HepG2 (cell line): Measurements from ENCODE around the gene RBBP9. TPM values are rescaled to one million over a fixed set of nuclear protein-coding genes. Genes with fewer than 3 reads are reported as not detected.

Experiments
- AHDC1 ChIP-seq: sonication (generic); formaldehyde crosslinking; IDR thresholded peaks from 2 replicates; pipeline ENCODE4 v1.5.1; 2020; ENCODE audit warnings: mild to moderate bottlenecking, missing genetic modification reagents, borderline replicate concordance
- CERS6 ChIP-seq: sonication (generic); formaldehyde crosslinking; IDR thresholded peaks from 2 replicates; pipeline ENCODE4 v1.5.0; 2020; ENCODE audit warnings: missing genetic modification reagents
- EEA1 ChIP-seq: sonication (generic); formaldehyde crosslinking; IDR thresholded peaks from 2 replicates; pipeline ENCODE4 v1.5.1; 2020; ENCODE audit warnings: mild to moderate bottlenecking, missing genetic modification reagents, borderline replicate concordance
- GABPA ChIP-seq, 2 experiments: IDR thresholded peaks; 2 replicates each; pipeline ENCODE4 v1.6.1; 2011 to 2016; ENCODE audit warnings: low read depth in 2 of 2, low read length in 1 of 2, missing biosample characterization in 1 of 2, missing genetic modification characterization in 1 of 2
- GATAD1 ChIP-seq: IDR thresholded peaks from 2 replicates; pipeline ENCODE4 v1.6.1; 2016; ENCODE audit warnings: missing genetic modification reagents, missing compliant biosample characterization
- HOXA3 ChIP-seq: sonication (generic); formaldehyde crosslinking; IDR thresholded peaks from 2 replicates; pipeline ENCODE4 v1.5.0; 2020; ENCODE audit warnings: missing genetic modification reagents
- KLF11 ChIP-seq: IDR thresholded peaks from 2 replicates; pipeline ENCODE4 v1.6.1; 2016; ENCODE audit warnings: missing compliant biosample characterization
- MAX ChIP-seq: IDR thresholded peaks from 2 replicates; pipeline ENCODE4 v1.6.1; 2012; ENCODE audit warnings: inconsistent platforms
- NR2C2 ChIP-seq: sonication (generic); formaldehyde crosslinking; IDR thresholded peaks from 2 replicates; pipeline ENCODE4 v1.4.0; 2020; ENCODE audit warnings: missing genetic modification reagents, mild to moderate bottlenecking, moderate library complexity, borderline replicate concordance
- NR2F1 ChIP-seq, 2 experiments: fragments of 450-650 bp in 1 of 2; formaldehyde crosslinking in 1 of 2; IDR thresholded peaks; 2 replicates each; pipeline versions ENCODE4 v1.5.0 to v1.6.1; 2016 to 2020; ENCODE audit warnings: mild to moderate bottlenecking in 1 of 2, missing compliant biosample characterization in 1 of 2, missing genetic modification reagents in 1 of 2, moderate library complexity in 1 of 2
- REST ChIP-seq, 2 experiments: IDR thresholded peaks; 2 replicates each; pipeline ENCODE4 v1.6.1; 2011 to 2012; ENCODE audit warnings: low read length in 2 of 2, borderline replicate concordance in 1 of 2, low read depth in 1 of 2, mild to moderate bottlenecking in 1 of 2, moderate library complexity in 1 of 2
- THYN1 ChIP-seq: sonication (generic); formaldehyde crosslinking; IDR thresholded peaks from 2 replicates; pipeline ENCODE4 v1.8.1; 2023; ENCODE audit warnings: low read depth, mild to moderate bottlenecking, moderate library complexity, missing genetic modification reagents, borderline replicate concordance
- ZBTB7B ChIP-seq: sonication (generic); formaldehyde crosslinking; IDR thresholded peaks from 2 replicates; pipeline ENCODE4 v1.4.0; 2020; ENCODE audit warnings: missing genetic modification reagents
- ZFP82 ChIP-seq: sonication (generic); formaldehyde crosslinking; IDR thresholded peaks from 2 replicates; pipeline ENCODE4 v1.5.1; 2020; ENCODE audit warnings: mild to moderate bottlenecking, missing genetic modification reagents, borderline replicate concordance
- ZNF235 ChIP-seq: sonication (generic); formaldehyde crosslinking; IDR thresholded peaks from 2 replicates; pipeline ENCODE4 v1.8.1; 2023; ENCODE audit warnings: mild to moderate bottlenecking, missing genetic modification reagents, borderline replicate concordance
- ZNF382 ChIP-seq: sonication (generic); formaldehyde crosslinking; IDR thresholded peaks from 2 replicates; pipeline ENCODE4 v1.5.0; 2020; ENCODE audit warnings: missing genetic modification reagents, mild to moderate bottlenecking, borderline replicate concordance
- ZNF451 ChIP-seq: sonication (generic); formaldehyde crosslinking; IDR thresholded peaks from 2 replicates; pipeline ENCODE4 v1.5.0; 2020; ENCODE audit warnings: mild to moderate bottlenecking, missing genetic modification reagents
- ZSCAN29 ChIP-seq: sonication (generic); formaldehyde crosslinking; conservative IDR thresholded peaks from 2 replicates; pipeline ENCODE4 v1.4.0; 2020; ENCODE audit warnings: mild to moderate bottlenecking, missing genetic modification reagents
- polyA plus RNA-seq, 8 experiments: library from polyadenylated mRNA; depleted of rRNA in 3 of 8; stranded (reverse) in 7 of 8; unstranded in 1 of 8; fragments of >200 nt; fragmentation: Illumina TruSeq in 4 of 8; extraction: Trizol in 4 of 8; gene quantifications; 2 replicates each; pipeline versions ENCODE4 v1.2.1 to v1.2.3, GENCODE V29; 2011 to 2016; ENCODE audit warnings: low read depth in 4 of 8, missing spikeins in 1 of 8, mixed read lengths in 1 of 8; ENCODE audit not compliant: insufficient read depth in 1 of 8
- total RNA-seq, 5 experiments: library from RNA; depleted of rRNA; stranded (reverse); fragments of >200 nt; fragmentation: Illumina TruSeq; extraction: Trizol; gene quantifications; 2 replicates each; pipeline ENCODE4 v1.2.3, GENCODE V29; 2016; ENCODE audit warnings: low read depth in 1 of 5

RBBP9 gene
- total and polyA plus RNA-seq, 2 of the 13 experiments (the other 11 are each of a cell fraction or from before 2014, with no cell fraction given) = 28.0 to 56.3 TPM

- TF ChIP-seq ZNF382 (CRISPR knock-in tag) = no peak
- no peak for TF ChIP-seq KLF11 (CRISPR knock-in tag)
- no peak for TF ChIP-seq NR2F1 (CRISPR knock-in tag; IDR thresholded peaks at IDR 0.05)
- TF ChIP-seq AHDC1 (CRISPR knock-in tag) = no peak
- TF ChIP-seq ZNF235 (CRISPR knock-in tag) = no peak; the same call in 1 of the 2 replicates
- 0 out of 2 replicates have a peak, but pooled peaks have one; percentile 61 for TF ChIP-seq ZSCAN29
- TF ChIP-seq GABPA (IDR thresholded peaks at IDR 0.05; ENCODE audit: low read depth, low read length) = peak; percentile 72
- peak; percentile 83 for TF ChIP-seq GABPA (CRISPR knock-in tag; IDR thresholded peaks at IDR 0.05; ENCODE audit: low read depth)
- TF ChIP-seq MAX = peak; percentile 54; the same call in 1 of the 2 replicates
- no peak for TF ChIP-seq ZNF451 (CRISPR knock-in tag)
- peak in 1 of 2 experiments; percentile 51; a peak in 1 of 4 replicates for TF ChIP-seq REST (IDR thresholded peaks at IDR 0.05; ENCODE audit: borderline replicate concordance in 1 of 2, low read depth in 1 of 2, low read length in 2 of 2)
- no peak for TF ChIP-seq HOXA3 (CRISPR knock-in tag)
- TF ChIP-seq THYN1 = no peak
- TF ChIP-seq ZBTB7B (CRISPR knock-in tag) = 0 out of 2 replicates have a peak, but pooled peaks have one; percentile 61
- TF ChIP-seq ZFP82 (CRISPR knock-in tag) = peak; percentile 80; the same call in 1 of the 2 replicates
- no peak for TF ChIP-seq GATAD1 (CRISPR knock-in tag)
- TF ChIP-seq NR2C2 (CRISPR knock-in tag) = peak; percentile 68
- no peak for TF ChIP-seq CERS6
- 0 out of 2 replicates have a peak, but pooled peaks have one; percentile 46 for TF ChIP-seq EEA1
Measured at GRCh38 chr20:18466574-18466893, 30.5 kb downstream of the RBBP9 start (continued).
